Stimulated activated CD4-positive, alpha-beta T cell treated with anti-CD3 and anti-CD28 coated beads, Interleukin-15, amount 100 ng/mL, for 24 hours (primary cell): ENCODE data around the gene PKDCC.

ENCODE experiments used
- DNase-seq: peaks from one replicate; pipeline ENCODE4 v3.0.0-alpha.2; 2020

Gene PKDCC

DNA sequence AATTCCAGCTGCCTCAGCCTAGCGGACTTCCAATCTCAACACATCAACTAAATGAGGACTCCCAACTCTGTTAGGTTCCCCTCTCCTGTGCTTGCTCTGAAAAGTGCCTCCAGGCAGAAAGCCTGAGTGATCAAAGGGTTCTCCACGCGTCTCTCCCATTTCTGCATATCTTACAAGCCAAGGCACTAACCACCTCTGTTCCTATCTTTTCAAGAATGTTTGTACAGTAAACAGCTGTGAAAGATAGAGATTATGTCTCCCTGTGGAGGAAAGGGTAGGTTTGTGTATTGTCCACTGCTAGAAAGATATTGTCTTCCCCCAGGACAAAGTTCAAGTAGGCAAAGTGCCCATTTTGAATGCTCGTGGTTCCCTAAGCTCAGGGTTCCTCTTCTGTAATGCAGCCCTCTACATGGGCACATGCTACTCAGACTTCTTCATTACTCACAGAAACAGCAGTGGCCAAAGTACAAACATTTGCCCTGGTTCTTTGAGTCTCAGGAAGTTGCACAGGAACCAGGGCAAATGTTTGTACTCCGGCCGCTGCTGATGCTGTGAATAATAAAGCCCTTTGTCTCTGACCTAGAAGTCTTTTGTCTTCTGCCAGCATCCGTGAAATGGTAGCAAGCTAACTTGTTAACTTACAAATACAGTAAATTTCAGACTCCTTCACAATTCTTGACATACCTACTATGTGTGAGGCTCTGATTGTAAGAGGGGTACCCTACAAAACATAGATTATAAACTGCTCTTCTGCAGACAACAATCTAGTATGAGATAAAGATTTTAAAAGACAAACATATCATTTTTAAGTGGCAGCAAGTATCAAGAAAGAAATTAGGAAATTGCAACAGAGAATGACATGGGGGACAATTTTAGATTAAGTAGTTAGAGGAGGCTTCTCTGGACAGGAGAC lies 44.5 kb downstream of the PKDCC start:
- no peak for DNase-seq

DNA sequence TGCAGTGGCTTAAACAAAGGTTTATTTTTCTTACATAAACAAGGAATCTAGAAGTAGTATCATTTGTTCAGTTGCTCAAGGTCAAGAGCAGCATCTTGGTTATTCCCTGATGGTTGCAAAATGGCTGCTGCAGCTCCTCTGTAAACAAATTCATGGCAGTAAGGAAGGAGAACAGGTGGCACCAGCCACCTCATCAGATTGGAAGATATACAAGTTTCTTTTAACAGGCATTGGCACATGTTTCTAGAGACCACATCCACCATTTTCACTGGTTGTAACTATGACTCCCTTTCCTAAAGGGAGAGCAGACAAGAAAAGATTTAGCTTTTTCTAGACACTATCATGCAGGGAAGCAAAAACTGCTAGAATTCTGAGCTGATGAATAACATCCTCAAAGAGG lies 46.3 kb downstream of the PKDCC start:
- DNase-seq = no peak

DNA sequence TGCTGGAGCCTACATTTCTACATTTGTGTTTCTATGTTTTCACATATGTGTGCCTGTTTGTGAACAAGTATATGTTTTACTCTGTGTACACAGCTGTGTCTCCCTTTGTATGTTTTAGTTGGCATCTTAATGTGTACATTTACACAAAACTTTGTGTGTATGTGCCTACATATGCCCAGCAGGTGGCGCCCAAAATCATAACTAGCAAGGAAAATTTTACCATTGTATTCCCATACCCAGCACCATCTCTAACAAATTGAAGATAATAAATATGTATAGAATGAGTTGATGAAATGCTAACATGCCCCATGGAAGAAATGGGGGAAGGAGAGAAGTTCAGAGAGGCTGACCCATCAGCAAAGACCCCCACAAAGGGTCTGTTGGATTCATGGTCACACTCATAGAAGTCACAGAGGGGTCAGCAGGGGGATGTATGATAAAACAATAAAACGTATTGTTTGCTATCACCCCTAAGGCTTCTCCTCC lies 48.1 kb downstream of the PKDCC start:
- DNase-seq = peak; percentile 80

DNA sequence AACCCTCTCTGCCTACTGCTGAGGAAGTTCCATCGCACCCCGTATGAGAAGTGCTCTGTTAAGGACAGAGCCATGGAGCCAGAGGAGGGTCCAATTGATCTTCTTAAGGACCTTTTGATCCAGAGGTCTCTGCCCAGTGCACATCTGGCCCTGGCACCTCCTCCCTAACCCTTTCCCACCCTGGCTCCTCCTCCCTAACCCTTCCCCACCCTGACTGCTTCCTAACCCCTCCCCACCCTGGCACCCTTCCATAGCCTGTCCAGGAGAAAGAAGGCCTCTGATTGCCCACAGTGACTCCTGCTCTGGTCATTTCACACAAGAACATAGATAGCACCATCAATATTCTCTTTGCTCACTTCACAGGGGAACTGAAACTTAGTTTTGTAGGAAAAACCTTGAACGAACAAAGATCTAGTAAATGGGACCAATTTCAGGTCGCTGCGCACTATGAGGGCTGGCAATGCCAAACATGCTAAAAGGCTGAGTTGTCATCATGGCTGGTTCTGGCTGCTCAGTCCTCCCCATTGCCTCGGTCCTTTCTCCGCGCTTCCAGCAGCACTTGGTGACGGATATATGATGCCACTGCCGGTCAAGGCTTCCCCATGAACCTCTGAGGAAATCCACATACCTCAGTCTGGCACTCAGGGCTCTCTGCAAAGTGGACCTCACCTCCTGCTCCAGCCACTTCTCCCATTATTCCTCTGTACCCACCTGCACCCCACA lies 49.2 kb downstream of the PKDCC start:
- no peak for DNase-seq

DNA sequence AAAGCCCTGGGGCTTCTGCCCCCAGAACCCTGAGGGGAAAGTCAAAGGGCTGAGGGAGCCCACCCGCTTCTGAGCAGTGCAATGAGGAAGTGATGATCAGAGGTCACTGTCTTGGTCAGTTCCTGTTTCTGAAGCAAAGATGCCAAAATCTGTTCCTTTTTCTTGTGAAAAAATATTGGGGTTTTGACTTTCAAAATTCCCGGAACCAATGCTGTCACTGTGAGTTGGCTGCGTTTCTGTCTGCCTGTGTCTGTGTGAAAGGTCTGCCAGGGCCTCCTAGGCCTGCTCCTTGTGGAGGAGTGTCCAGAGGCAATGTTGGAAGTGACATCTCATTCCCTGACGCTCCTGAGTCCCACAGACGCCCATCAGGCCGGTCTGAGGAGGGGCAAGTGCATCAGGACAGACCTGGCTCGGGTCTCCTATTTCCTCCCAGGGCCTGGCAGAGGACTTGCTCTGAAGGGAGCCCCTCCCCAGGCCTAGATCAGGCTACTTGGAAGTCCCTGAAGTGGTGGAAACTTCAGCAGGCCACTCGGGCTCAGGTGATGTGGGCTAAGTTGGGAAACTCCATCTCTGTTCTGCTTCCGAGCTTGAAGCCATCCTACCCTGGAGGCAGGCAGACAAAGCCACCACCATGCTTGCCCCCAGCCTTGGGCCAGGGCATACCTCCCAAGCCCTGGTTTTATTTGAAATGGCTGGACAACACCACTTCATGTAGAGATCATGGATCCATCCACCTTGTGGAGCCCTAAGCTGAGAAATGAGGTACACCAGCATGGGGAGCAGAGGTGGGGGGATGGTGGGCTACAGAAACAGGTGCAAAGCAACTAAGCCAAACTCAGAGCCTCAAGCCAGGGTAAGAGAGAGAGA lies 51.0 kb downstream of the PKDCC start:
- DNase-seq = no peak

DNA sequence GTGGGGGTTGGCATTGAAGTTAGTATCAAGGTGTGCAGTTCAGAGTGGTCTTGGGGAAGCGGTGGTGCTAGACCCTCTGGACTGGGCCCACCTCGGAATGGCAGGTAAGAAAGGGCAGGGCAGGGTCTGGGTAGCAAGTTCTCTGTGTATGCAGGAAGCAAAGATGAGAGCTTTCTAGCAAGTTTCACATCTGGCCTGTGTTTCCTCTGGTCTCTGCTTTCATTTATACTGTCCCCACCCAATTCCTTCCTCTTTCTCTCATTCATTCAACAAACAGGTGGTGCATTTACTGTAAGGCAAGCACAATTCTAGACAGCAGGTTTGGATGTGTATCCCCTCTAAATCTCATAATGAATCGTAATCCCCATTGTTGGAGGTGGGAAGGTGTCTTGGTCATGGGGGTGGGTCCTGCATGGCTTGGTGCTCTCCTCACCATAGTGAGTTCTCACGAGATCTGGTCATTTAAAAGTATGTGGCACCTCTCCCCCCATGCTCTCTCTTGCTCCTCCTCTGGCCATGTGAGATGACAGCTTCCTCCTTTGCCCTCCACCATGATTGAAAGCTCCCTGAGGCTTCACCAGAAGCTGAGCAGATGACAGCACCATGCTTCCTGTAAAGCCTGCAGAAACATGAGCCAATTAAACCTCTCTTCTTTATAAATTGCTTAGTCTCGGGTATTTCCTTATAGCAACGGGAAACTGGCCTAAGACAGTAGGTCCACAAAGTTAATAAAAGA lies 51.8 kb downstream of the PKDCC start:
- DNase-seq = no peak

DNA sequence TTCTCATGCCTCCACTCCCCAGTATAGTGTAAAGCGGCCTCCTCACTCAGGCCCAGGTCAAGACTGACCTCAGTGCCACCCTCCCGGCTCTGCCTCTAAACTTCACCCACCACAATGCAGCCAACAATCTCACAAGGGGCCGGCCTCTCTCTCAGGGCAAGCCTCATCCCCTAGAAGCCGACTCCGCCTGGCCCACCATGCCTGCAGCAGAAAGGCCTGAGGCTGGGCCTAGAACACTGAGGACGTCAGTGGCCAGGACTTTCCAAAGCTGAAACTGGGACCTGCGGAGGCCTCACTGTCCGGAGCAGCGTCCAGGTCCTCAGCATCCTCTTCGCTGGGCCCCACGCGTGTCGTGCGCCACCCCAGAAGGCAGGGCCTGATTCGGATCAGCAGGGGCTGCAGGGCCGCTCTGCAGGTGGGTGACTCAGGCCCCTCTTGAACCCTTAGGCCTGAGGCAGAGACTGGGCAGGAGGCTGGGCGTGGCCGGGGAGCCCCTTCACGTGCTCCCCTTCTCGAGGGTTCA lies 52.9 kb downstream of the PKDCC start:
- no peak for DNase-seq

DNA sequence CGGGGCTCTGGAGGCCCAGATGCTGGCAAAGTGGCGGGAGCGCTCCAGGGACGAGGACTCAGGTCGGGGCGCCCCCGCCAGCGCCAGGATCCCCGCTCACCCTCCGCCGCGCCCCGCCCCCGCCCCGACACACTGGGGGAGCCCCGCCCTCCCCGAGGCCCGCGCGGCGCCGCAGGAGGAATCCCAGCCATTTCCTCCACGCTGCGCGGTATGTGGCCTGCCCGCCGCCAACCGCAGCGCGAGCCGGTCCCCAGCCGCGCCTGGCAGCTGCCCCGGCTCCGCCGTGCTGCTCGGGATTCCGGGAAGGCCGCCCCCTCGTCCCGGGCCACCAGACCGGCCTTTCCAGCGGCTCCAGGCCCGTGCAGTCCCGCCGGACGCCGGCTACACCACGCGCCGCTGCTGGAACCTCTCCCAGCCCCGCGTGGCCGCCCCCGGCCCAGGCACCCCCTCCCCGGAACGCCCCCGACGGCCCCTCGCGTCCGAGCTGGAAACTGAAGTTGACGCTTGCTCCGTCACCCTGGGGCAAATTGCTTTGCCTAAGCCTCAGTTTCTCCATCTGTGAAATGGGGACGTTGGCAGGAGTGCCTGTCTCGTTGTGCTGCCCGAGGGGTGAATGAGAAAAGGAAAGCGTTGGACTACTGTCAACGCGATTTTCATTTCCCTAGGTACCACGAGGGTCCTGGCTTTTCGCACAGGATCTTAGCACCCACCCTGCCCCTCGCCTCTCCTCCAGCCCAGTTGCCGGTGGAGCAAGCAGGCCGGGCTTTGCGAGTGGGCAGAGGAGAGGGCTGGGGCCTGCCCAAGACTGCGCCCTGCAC lies 53.6 kb downstream of the PKDCC start:
- DNase-seq = peak; percentile 72

DNA sequence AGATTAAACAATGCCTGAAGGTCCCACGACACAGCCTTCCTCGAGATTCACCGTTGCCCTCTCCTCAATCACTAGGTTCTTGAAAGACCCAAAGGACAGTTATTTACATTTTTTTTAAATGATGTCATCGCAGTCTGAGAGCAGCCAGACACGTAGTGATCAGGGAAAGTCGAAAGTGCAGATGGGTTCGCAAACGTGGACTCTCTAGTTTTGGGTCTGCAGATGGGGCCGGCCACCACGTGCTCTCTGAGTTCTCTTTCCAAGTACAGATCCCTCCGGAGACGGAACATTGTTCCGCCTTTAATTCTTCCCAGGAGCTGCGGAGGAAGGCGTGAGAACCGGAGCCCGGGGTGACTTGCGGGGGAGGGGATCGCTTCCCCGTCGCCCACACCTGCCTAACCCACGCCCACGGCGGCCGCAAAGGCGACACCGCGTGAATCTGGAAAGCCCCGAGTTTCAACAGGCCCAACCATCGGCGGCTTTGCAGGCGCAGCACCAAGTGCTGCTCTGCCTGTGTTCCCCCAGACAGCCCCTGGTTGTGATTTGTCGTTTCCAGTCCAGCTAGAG lies 54.3 kb downstream of the PKDCC start:
- peak; percentile 87 for DNase-seq

DNA sequence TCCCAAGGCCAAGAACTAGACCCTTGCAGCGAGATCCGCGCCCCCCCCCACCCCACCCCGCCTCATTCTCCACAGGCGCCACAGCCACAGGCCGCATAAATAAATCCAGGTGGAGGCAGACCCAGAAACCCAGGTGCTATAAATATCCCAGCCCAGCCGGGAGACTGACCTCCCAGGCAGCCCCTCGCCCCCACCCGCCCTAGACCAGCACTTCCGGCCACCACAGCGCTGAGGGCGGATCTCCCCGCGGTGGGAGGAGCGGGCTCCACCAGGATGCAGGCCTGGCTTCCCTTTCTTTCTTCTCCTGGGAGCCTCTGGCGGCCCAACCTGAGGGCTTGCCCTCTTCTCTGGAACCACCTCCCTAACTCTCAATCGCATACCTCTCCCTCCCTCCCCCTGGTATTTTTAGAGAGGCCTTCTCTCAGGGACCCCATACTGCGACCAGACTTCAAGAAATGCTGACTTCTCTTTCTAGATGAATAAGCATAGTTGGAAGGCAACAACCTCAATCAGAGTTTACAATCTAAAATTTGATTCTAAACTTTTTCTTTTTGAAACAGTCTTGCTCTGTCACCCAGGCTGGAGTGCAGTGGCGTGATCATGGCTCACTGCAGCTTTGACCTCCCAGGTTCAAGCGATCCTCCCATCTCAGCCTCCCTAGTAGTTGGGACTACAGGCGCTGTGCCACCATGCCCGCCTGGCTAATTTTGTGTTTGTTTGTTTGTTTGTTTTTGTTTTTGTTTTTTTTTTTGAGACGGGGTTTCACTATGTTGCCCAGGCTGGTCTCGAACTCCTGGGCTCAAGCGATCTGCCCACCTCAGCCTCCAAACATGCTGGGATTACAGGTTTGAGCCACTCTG lies 55.0 kb downstream of the PKDCC start:
- peak; percentile 49 for DNase-seq

DNA sequence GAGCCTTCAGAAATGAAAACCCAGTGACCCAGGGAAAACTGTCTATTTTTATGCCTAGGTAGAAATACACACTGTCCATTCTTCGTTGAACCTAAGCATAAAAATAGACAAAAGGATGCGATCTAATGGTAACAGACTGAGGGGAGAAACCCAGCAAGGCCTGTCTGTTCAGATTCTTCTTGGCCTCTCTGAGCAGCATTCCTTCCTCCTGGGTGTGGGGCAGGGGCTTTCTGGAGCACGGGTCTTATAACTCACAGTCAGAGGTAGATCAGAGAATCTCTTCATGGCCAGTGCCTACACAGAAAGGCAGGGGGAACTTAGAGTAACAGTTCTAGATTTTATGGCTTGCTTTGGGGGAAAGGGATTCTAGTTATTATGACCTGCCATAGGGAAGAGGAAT lies 56.0 kb downstream of the PKDCC start:
- DNase-seq = no peak

DNA sequence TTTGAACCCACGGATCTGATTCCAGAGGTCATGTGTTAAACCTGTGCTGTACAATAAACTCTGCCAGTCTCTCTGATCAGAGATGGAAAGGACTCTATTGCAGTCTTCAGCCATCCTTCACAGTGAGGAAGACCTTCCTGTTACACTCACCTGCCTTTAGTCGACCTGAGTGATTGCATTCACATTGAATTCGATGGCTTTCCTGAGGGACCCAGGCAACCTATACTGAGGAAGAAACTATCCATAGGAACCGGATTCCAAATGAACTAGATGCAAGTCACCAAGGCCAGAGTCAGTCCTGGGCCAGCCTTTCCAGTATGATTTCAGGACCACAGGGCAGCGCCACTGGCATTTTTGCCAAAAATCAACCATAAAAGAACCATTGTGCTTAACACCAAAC lies 56.8 kb downstream of the PKDCC start:
- DNase-seq = no peak

DNA sequence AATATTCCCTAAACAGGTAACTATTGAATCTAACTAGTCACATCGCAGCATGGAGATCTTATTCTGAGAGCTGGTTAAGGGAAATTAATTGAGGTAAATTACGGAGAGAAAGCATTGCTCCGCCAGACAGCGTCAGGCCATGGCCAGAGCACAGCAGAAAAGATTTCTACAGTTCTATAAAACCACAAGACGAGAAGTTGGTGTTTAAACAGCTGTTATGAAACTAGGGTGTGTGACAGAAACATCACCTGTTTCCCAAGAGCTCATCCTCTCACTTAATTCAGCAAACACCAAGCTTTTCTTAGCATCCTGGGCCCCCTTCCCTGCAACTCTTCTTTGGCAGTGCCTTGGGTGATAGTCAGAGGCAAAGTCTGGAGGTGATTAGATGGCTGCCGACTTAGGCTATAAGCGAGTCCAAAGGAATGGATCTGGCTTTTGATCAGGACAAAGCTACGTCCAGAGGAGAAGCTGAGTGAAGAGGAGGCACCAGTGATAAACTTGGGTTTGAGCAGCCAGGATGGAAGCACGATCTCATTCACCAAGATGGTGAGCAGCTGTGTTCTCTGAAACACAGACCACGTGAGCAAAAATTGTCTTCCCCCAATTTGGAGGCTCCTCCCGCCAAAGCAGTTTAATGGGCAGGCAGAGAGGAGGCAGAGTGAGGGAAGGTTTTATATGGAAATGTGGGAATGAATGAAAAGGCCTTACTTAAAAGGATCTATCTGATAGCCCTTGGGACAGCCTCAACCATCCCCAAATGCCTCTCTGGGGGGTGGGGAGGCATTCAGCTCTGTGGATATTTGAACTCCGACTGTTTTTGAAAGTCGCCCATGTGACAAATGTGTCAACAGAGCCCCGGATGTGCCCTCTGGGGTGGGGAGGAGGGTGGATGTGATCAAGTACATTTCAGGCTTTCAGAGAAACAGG lies 57.8 kb downstream of the PKDCC start:
- peak; percentile 74 for DNase-seq

DNA sequence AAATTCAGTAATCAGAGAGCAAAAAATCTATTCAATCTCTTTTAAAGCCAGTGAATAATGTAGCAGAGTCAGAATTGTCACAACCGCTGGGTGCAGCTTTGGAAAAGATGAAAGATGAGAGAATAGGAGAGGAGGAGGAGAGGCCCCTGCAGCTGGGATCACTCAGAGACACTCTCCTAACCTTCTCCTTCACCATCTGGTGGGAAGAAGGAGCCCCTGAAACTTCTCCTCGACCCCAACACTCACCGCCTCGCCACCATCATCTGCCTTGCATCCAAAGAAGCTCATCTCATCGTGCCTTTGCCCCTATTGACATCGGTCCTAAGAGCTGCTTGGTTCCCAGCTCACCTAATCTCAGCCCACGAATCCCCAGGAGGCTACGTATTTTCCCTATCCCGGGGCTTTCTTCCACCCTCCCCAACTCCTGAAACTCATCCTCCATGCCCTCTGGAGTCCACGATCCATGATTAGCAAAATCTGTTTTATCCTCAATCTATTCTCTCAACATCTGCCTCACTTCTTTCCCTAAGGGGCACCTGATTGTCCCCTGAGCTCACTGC lies 58.5 kb downstream of the PKDCC start:
- DNase-seq = no peak

DNA sequence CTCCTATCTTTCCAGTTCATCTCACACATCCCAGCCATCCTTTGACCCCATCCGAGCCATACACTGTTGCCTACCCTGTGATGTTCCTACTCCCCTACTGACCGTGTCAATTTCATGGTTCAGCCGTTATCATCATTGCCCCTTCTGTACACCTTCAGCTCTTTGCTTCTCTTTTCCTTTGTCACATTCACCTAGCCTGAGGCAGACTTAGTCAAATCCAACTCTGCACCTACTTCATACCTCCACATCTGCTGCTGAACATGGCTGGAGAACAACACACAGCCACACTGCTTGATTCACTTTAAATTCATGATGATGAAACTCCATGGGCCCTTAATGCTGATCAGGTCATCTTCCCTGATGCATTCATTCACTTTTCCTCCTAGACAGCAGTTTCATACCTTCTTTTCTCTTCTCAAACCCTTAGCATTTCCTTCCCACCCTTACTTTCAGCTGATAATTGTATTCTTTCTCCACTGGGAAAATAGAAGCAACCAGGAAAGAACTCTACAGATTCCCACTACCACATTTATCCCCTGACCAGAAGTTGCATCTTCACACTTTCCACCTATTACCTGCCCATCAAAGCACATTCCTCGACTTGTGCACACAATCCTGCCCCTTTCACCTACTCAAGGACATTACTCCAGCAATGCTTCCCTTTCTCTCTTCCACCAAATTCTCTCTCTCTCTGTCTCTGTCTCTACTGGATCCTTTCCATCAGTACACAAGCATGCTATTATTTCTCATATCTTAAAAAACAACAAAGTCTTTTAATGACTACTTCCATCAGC lies 59.6 kb downstream of the PKDCC start:
- no peak for DNase-seq
